Fibroblast of pulmonary artery (primary cell): ENCODE results near the gene RRM2.

ENCODE experiments used
- DNase-seq: peaks from one replicate; pipeline ENCODE4 v3.0.0-alpha.2; 2010; ENCODE audit warnings: low read depth
- H3K4me3 ChIP-seq: replicated peaks from 2 replicates; pipeline ENCODE4 v1.5.1; 2011; ENCODE audit warnings: low read depth, mild to moderate bottlenecking, control low read depth, low read length, moderate library complexity
- TF ChIP-seq, protein P1 (sequence below): IDR thresholded peaks from 2 replicates; pipeline ENCODE4 v1.5.1; 2011; ENCODE audit warnings: mild to moderate bottlenecking, control low read depth, low read length, inconsistent platforms; ENCODE audit errors: missing control alignments

RRM2 gene

DNA sequence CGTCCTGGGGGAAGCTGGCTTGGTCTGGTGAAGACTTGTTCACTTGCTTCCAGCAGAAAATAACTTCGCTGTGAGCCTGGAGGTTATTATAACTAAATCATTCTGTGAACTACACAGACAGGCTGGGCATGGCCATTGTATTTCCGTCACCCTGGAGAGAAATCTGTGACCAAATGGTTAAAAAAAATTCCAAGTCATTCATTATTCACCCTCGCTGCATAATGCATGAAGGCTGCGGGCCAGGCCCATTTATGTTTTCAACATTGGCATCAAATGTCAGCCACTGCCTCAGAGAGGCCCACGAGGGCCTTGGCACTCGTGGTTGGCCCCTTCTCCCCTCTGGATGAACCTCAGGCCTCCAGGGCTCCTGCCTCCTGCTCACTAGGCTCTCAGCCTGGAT, 57.7 kb downstream of the RRM2 start:
- no peak overlapping the region for H3K4me3 ChIP-seq
- DNase-seq = no peak
- TF ChIP-seq, protein P1, sequence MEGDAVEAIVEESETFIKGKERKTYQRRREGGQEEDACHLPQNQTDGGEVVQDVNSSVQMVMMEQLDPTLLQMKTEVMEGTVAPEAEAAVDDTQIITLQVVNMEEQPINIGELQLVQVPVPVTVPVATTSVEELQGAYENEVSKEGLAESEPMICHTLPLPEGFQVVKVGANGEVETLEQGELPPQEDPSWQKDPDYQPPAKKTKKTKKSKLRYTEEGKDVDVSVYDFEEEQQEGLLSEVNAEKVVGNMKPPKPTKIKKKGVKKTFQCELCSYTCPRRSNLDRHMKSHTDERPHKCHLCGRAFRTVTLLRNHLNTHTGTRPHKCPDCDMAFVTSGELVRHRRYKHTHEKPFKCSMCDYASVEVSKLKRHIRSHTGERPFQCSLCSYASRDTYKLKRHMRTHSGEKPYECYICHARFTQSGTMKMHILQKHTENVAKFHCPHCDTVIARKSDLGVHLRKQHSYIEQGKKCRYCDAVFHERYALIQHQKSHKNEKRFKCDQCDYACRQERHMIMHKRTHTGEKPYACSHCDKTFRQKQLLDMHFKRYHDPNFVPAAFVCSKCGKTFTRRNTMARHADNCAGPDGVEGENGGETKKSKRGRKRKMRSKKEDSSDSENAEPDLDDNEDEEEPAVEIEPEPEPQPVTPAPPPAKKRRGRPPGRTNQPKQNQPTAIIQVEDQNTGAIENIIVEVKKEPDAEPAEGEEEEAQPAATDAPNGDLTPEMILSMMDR = no peak
